Astrocyte of the cerebellum (primary cell): Measurements from ENCODE around the gene GREB1L.
"Not testable (repeated sequence)": the region's sequence is repeated elsewhere in the genome, so short reads cannot be mapped to it uniquely, and the experiment has no call there.

Experiments used
- DNase-seq: peaks from one replicate; pipeline ENCODE4 v3.0.0-alpha.2; 2011; ENCODE audit warnings: low read depth
- H3K4me3 ChIP-seq: 2 replicates; pipeline ENCODE4 v1.5.1; 2011; ENCODE audit warnings: mild to moderate bottlenecking, low read depth, low read length, moderate library complexity
- CTCF ChIP-seq: IDR thresholded peaks from 2 replicates; pipeline ENCODE4 v1.5.1; 2012; ENCODE audit warnings: low read length, low read depth, moderate library complexity, mild to moderate bottlenecking; ENCODE audit errors: missing control alignments
- in situ Hi-C: cut with HindIII; loops from 2 replicates; pipeline ENCODE4 v1.10.0; 2017; ENCODE audit warnings: low sequenced_read_pairs

GREB1L gene

GRCh38 chr18:21269349-21269748 is 27.3 kb downstream of the GREB1L start:
- TF ChIP-seq CTCF = no peak
- no peak overlapping the region for H3K4me3 ChIP-seq
- DNase-seq = no peak
- in situ Hi-C loops = loop anchor here (10.0 kb wide), 1 partner anchor 65 kb away; no protein-coding TSS in a partner anchor

- no peak for TF ChIP-seq CTCF
Observed at GRCh38 chr18:21270453-21270852, 28.4 kb downstream of the GREB1L start.

GRCh38 chr18:21272016-21272579 is 30.1 kb downstream of the GREB1L start:
- in situ Hi-C loops = no loop called here
- DNase-seq = no peak
- TF ChIP-seq CTCF = no peak
- no peak overlapping the region for H3K4me3 ChIP-seq

More at GRCh38 chr18:21270453-21270852, 28.4 kb downstream of the GREB1L start:
- no peak overlapping the region for H3K4me3 ChIP-seq
- DNase-seq = no peak
- in situ Hi-C loops = no loop called here

- TF ChIP-seq CTCF = no peak
- no peak for DNase-seq
- no peak overlapping the region for H3K4me3 ChIP-seq
- in situ Hi-C loops = no loop called here
Observed at GRCh38 chr18:21273568-21273967, 31.5 kb downstream of the GREB1L start.

GRCh38 chr18:21275645-21276044 is 33.6 kb downstream of the GREB1L start:
- no peak for TF ChIP-seq CTCF
- no peak overlapping the region for H3K4me3 ChIP-seq
- no peak for DNase-seq
- in situ Hi-C loops = no loop called here

- no peak overlapping the region for H3K4me3 ChIP-seq
- DNase-seq = no peak
- TF ChIP-seq CTCF = no peak
- in situ Hi-C loops = no loop called here
Observed at GRCh38 chr18:21277578-21277977, 35.5 kb downstream of the GREB1L start.

GRCh38 chr18:21278218-21278617 is 36.2 kb downstream of the GREB1L start:
- H3K4me3 ChIP-seq, in situ Hi-C loops, DNase-seq: not testable (repeated sequence)
